ENCODE results near the gene EPS8L3. TPM values are rescaled to one million over a fixed set of nuclear protein-coding genes. Genes with fewer than 3 reads are reported as not detected.

The EPS8L3 gene
- total and polyA plus RNA-seq, 2 of the 8 experiments (the other 6 are each of a cell fraction or from before 2014, with no cell fraction given) = not detected

- H3K9me3 ChIP-seq (ENCODE audit: insufficient read depth in 2 of 2, low read depth in 1 of 2, low read length in 1 of 2) = no peaks in the 10 kb centered on the region
- no peak overlapping the region for H3K27ac ChIP-seq (ENCODE audit: low read depth, low read length)
- no peaks in the 10 kb centered on the region for H3K79me1 ChIP-seq (ENCODE audit: low read depth, low read length)
- H3K18ac ChIP-seq (ENCODE audit: extremely low read depth, low read length) = no peak overlapping the region
- H3K56ac ChIP-seq (replicated peaks; ENCODE audit: insufficient read length, low read depth, low read length) = no peak overlapping the region
- WGBS, 2 experiments (ENCODE audit: extremely low coverage in 1 of 2, insufficient coverage in 1 of 2, insufficient read length in 1 of 2, insufficient replicate concordance in 2 of 2, low coverage in 1 of 2, low lambda C conversion rate in 2 of 2, missing lambda C conversion rate in 1 of 2) = 98% methylated on average over 5 of the region's 5 CpGs; no CpG with 5 or more reads in 1 of the 2 experiments
- no peak overlapping the region for H2BK5ac ChIP-seq (ENCODE audit: low read depth, low read length)
- ChIA-PET CTCF (ENCODE audit: partially characterized antibody) (interaction anchor here (0.7 to 7.4 kb wide), 13 partner anchors 13 to 82 kb away, joined by 3 to 51 read pairs (median 4); partner anchors contain the start of gene GSTM1), POLR2A (ENCODE audit: partially characterized antibody) (no interaction called here)
- no peak overlapping the region for H3K9ac ChIP-seq (replicated peaks in 1 of 4; ENCODE audit: extremely low read depth in 1 of 4, low read depth in 3 of 4, low read length in 3 of 4)
- H2BK20ac ChIP-seq (ENCODE audit: low read length) = no peak overlapping the region
- no peak overlapping the region for H4K91ac ChIP-seq (replicated peaks; ENCODE audit: insufficient read length, low read length)
- no peak overlapping the region for H2BK12ac ChIP-seq (ENCODE audit: low read depth, low read length)
- H2BK120ac ChIP-seq (replicated peaks; ENCODE audit: low read depth, low read length) = no peak overlapping the region
- no peaks in the 10 kb centered on the region for H3K23me2 ChIP-seq (ENCODE audit: low read depth, low read length)
- no peak for DNase-seq (ENCODE audit: low read depth in 1 of 2, low spot score in 2 of 2)
- H2AK5ac ChIP-seq (ENCODE audit: low read depth, low read length) = no peak overlapping the region
- no peaks in the 10 kb centered on the region for H3K4me1 ChIP-seq (replicated peaks in 1 of 4; ENCODE audit: control insufficient read depth in 3 of 4, insufficient read depth in 4 of 4, low read length in 3 of 4)
- H3K4me3 ChIP-seq (ENCODE audit: extremely low read depth in 1 of 4, insufficient read depth in 2 of 4, low read depth in 3 of 4, low read length in 4 of 4) = no peak overlapping the region
- no peak overlapping the region for H2AFZ ChIP-seq (ENCODE audit: low read length)
- no peak overlapping the region for H2BK15ac ChIP-seq (ENCODE audit: low read length)
- FAIRE-seq = no peak
- H3K4me2 ChIP-seq (ENCODE audit: insufficient read depth in 1 of 2, low read depth in 2 of 2, low read length in 2 of 2) = no peak overlapping the region
- peaks cover 0 to under 1% (median 0%) of the 10 kb centered on the region in 4 experiments; a peak in 1 of 7 replicates for H3K27me3 ChIP-seq (replicated peaks in 1 of 4; ENCODE audit: control insufficient read depth in 3 of 4, extremely low read depth in 1 of 4, insufficient read depth in 3 of 4, low read length in 3 of 4)
- no peaks in the 10 kb centered on the region for H3K36me3 ChIP-seq (ENCODE audit: control insufficient read depth in 2 of 4, insufficient read depth in 4 of 4, low read length in 3 of 4)
- H3K79me2 ChIP-seq (ENCODE audit: control insufficient read depth in 1 of 2, insufficient read depth in 2 of 2, low read length in 2 of 2) = no peaks in the 10 kb centered on the region
- no peak overlapping the region for H4K5ac ChIP-seq (ENCODE audit: insufficient read length, low read depth, low read length)
- H3K14ac ChIP-seq (ENCODE audit: insufficient read length) = no peak overlapping the region
- H3K23ac ChIP-seq (ENCODE audit: insufficient read length) = no peak overlapping the region
- H4K8ac ChIP-seq (ENCODE audit: extremely low read depth, insufficient read depth, low read length) = no peak overlapping the region
- H4K20me1 ChIP-seq (replicated peaks in 1 of 2; ENCODE audit: control insufficient read depth in 1 of 2, insufficient read depth in 2 of 2, low read length in 2 of 2) = no peaks in the 10 kb centered on the region
- no peak overlapping the region for H3K4ac ChIP-seq (replicated peaks; ENCODE audit: insufficient read length, low read depth, low read length)
- TF ChIP-seq CTBP2 (IDR thresholded peaks at IDR 0.05; ENCODE audit: borderline replicate concordance, insufficient read depth, insufficient read length, low read length) = no peak
- TF ChIP-seq SP1 (IDR thresholded peaks at IDR 0.05; ENCODE audit: low read depth, low read length) = no peak
- no peak for TF ChIP-seq CREB1 (IDR thresholded peaks at IDR 0.05)
- TF ChIP-seq SIN3A (conservative IDR thresholded peaks at IDR 0.05 in 1 of 2, IDR thresholded peaks at IDR 0.05 in 1 of 2; ENCODE audit: low read depth in 1 of 2, low read length in 2 of 2) = no peak
- no peak for TF ChIP-seq SIX5 (IDR thresholded peaks at IDR 0.05; ENCODE audit: low read depth, low read length)
Measured at GRCh38 chr1:109717729-109718128, 46.0 kb downstream of the EPS8L3 start.

Measured in H1 (cell line).